Adrenal gland (tissue), 12 donors: ENCODE results near the gene SSBP2. TPM values are rescaled to one million over a fixed set of nuclear protein-coding genes. Genes with fewer than 3 reads are reported as not detected.
"Not testable (repeated sequence)": the region's sequence is repeated elsewhere in the genome, so short reads cannot be mapped to it uniquely, and the experiment has no call there.

Experiments
- DNase-seq, 7 donors: peaks; one replicate each; pipeline ENCODE4 v3.0.0-alpha.2; 2019 to 2020
- H3K27ac ChIP-seq, 5 donors: fragments of 200-600 bp; sonication (generic) in 4 of 5; 1 replicate in 3 of 5; 2 replicates in 2 of 5; pipeline versions ENCODE4 v1.5.1 to v1.8.0; 2016 to 2020; ENCODE audit warnings: mild to moderate bottlenecking in 1 of 5
- H3K27me3 ChIP-seq: fragments of 200-600 bp; 2 replicates; pipeline ENCODE4 v1.8.0; 2021
- H3K36me3 ChIP-seq, 2 donors: fragments of 200-600 bp; replicated peaks in 1 of 2; 1 replicate in 1 of 2; 2 replicates in 1 of 2; pipeline versions ENCODE4 v1.5.1 to v1.8.0; 2018 to 2022
- H3K4me1 ChIP-seq, 2 donors: fragments of 200-600 bp; replicated peaks in 1 of 2; 1 replicate in 1 of 2; 2 replicates in 1 of 2; pipeline versions ENCODE4 v1.5.1 to v1.8.0; 2018 to 2021
- H3K4me3 ChIP-seq, 4 donors: fragments of 200-600 bp; sonication (generic) in 3 of 4; one replicate each; pipeline ENCODE4 v1.5.1; 2016 to 2018
- H3K9me3 ChIP-seq, 3 donors: fragments of 200-600 bp; sonication (generic) in 1 of 3; replicated peaks in 1 of 3; 1 replicate in 2 of 3; 2 replicates in 1 of 3; pipeline versions ENCODE4 v1.5.1 to v1.8.0; 2016 to 2021
- CTCF ChIP-seq, 6 experiments: fragments of 450-650 bp in 4 of 6; fragments of 200-600 bp in 2 of 6; sonication (generic) in 1 of 6; IDR thresholded peaks; 1 replicate in 5 of 6; 2 replicates in 1 of 6; pipeline versions ENCODE4 v1.5.1 to v1.8.0; 2016 to 2021; ENCODE audit warnings: antibody characterized with exemption in 6 of 6, mild to moderate bottlenecking in 2 of 6, moderate library complexity in 1 of 6
- POLR2A ChIP-seq, 2 donors: fragments of 450-650 bp; IDR thresholded peaks; one replicate each; pipeline ENCODE4 v1.6.1; 2017; ENCODE audit warnings: antibody characterized with exemption in 2 of 2, mild to moderate bottlenecking in 2 of 2, moderate library complexity in 1 of 2
- WGBS, 4 donors: extraction: QIAGEN DNeasy Blood & Tissue Kit in 2 of 4; methylation state at CpG; one replicate each; pipeline versions ENCODE4 v1.1.5 to v1.1.7; 2013 to 2017; 5-methylcytosine and 5-hydroxymethylcytosine counted together
- intact Hi-C, 2 donors: fragments of 100-400 bp; cut with DNase I; formaldehyde crosslinking; loops; one replicate each; pipeline versions ENCODE4 v1.14.1 to v1.15.0; 2022 to 2023
- polyA plus RNA-seq, 3 donors: library from polyadenylated mRNA; stranded (reverse); fragments of 200-250 nt in 2 of 3; fragments of 350-450 nt in 1 of 3; fragmentation: Illumina TruSeq in 1 of 3; extraction: RNeasy Lipid Tissue Mini Kit (QIAGEN cat#74804) in 1 of 3; gene quantifications; one replicate each; pipeline ENCODE4 v1.2.3, GENCODE V29; 2013 to 2014
- total RNA-seq, 9 donors: library from RNA; depleted of rRNA in 4 of 9; stranded (reverse); fragments of >200 nt in 4 of 9; fragments of 120-200 nt in 1 of 9; fragmentation: NEBNext Ultra II Directional in 1 of 9; extraction: Animal tissue kit (Norgen Biotek cat#: 25700) in 1 of 9; gene quantifications; one replicate each; pipeline versions ENCODE4 v1.1.0 to v1.2.4, GENCODE V29; 2013 to 2023
- donor health status: healthy with polysubstance abuse.
- donor health status: Bipolar disorder and iron deficiency.
- donor health status: DM: yes; HTN: yes; CAD: no.
- donor health status: DM: no; HTN: no; CAD: no.
- donor health status: DM: no; HTN: no; CAD: no.
- donor health status: DM: yes; HTN: yes; CAD: no.

The SSBP2 gene
- total and polyA plus RNA-seq, 12 donors, result 16.2 to 424 (median 25.4) TPM

- 15 to 28% (median 23%) methylated on average over 2 of the region's 2 CpGs for WGBS, 4 donors
- H3K9me3 ChIP-seq, result no peaks in the 10 kb centered on the region
- no peak overlapping the region for H3K4me3 ChIP-seq
- peak overlapping the region in 1 of 5 donors; percentile 55 for H3K27ac ChIP-seq
- TF ChIP-seq CTCF (IDR thresholded peaks at IDR 0.05), result peak; percentile 71 to 95 (median 93)
- no peak for TF ChIP-seq POLR2A (IDR thresholded peaks at IDR 0.05)
- no peaks in the 10 kb centered on the region for H3K27me3 ChIP-seq
- H3K4me1 ChIP-seq, result peaks cover 0 to 6% of the 10 kb centered on the region in 2 donors
- peak; percentile 62 to 91 (median 72) for DNase-seq
- H3K36me3 ChIP-seq, result no peaks in the 10 kb centered on the region
- intact Hi-C loops, result loop anchor here (10.0 kb wide), 2 partner anchors 248 to 348 kb away; partner anchors contain the start of gene SSBP2 (in 1 of the 2)
Observed at GRCh38 chr5:81506900-81507588, 243.9 kb downstream of the SSBP2 start.

GRCh38 chr5:81506378-81506777 lies 244.5 kb downstream of the SSBP2 start:
- H3K9me3 ChIP-seq, result no peaks in the 10 kb centered on the region
- 33 to 49% (median 40%) methylated on average over 1 of the region's 1 CpG for WGBS, 4 donors
- H3K27me3 ChIP-seq, result no peaks in the 10 kb centered on the region
- TF ChIP-seq POLR2A (IDR thresholded peaks at IDR 0.05) (no peak), CTCF (IDR thresholded peaks at IDR 0.05) (no peak)
- no peak overlapping the region for H3K4me3 ChIP-seq
- H3K36me3 ChIP-seq, result no peaks in the 10 kb centered on the region
- no peak for DNase-seq
- peaks cover 0 to 6% of the 10 kb centered on the region in 2 donors for H3K4me1 ChIP-seq
- peak overlapping the region in 1 of 5 donors; percentile 55 for H3K27ac ChIP-seq
- intact Hi-C loops, result loop anchor here (10.0 kb wide), 2 partner anchors 248 to 348 kb away; partner anchors contain the start of gene SSBP2 (in 1 of the 2)

DNA sequence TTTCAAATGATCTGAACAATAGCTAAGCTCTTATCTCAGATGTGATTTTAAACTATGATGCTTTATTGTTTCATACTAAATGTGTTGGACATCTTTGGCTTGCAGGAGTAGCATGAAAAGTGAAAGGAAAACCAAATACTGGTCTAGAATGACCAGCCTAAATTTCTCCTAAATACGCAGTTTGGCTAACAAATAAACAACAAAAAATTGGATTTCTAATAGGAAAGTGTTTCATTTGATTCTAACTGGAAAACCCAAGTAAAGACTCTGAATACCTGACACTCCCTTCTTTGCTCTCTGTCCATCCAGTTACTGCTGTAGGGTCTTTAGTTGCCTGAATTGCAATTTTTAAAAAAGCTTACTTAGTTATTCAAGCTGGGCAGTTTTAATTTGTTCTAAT lies 245.2 kb downstream of the SSBP2 start:
- Histone ChIP-seq H3K9me3 (no peaks in the 10 kb centered on the region), H3K27me3 (no peaks in the 10 kb centered on the region), H3K27ac (peak overlapping the region in 2 of 5 donors; percentile 45 to 55), H3K36me3 (no peaks in the 10 kb centered on the region), H3K4me1 (peaks cover 0 to 6% of the 10 kb centered on the region in 2 donors), H3K4me3 (peak overlapping the region in 1 of 4 donors; percentile 4)
- whole genome bisulfite sequencing, 4 donors, result 33 to 50% (median 45%) methylated on average over 1 of the region's 1 CpG
- DNase-seq, result no peak
- TF ChIP-seq CTCF (IDR thresholded peaks at IDR 0.05), result no peak
- no peak for TF ChIP-seq POLR2A (IDR thresholded peaks at IDR 0.05)
- intact Hi-C loops, result loop anchor here (10.0 kb wide), 2 partner anchors 249 to 349 kb away; partner anchors contain the start of gene SSBP2 (in 1 of the 2)

DNA sequence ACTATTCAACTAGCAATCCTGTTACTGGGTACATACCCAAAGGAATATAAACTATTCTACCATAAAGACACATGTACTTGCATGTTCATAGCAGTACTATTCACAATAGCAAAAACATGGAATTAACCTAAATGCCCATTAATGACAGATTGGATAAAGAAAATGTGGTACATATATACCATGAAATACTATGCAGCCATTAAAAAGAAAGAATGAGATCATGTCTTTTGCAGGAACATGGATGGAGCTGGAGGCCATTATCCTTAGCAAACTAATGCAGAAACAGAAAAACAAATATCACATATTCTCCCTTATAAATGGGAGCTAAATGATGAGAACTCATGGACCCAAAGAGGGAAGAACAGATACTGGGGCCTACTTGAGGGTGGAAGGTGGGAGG lies 247.3 kb downstream of the SSBP2 start:
- H3K4me1 ChIP-seq, H3K27me3 ChIP-seq, H3K9me3 ChIP-seq, H3K4me3 ChIP-seq, H3K36me3 ChIP-seq, DNase-seq, H3K27ac ChIP-seq: not testable (repeated sequence)
- intact Hi-C loops, result loop anchor here (10.0 kb wide), 2 partner anchors 251 to 351 kb away; partner anchors contain the start of gene SSBP2 (in 1 of the 2)
